Measurements from ENCODE around the gene ZCWPW1. TPM values are rescaled to one million over a fixed set of nuclear protein-coding genes. Genes with fewer than 3 reads are reported as not detected.

Gene ZCWPW1
- total and polyA plus RNA-seq, 2 of the 8 experiments (the other 6 are each of a cell fraction or from before 2014, with no cell fraction given), result 0.51 to 1.4 TPM

DNA sequence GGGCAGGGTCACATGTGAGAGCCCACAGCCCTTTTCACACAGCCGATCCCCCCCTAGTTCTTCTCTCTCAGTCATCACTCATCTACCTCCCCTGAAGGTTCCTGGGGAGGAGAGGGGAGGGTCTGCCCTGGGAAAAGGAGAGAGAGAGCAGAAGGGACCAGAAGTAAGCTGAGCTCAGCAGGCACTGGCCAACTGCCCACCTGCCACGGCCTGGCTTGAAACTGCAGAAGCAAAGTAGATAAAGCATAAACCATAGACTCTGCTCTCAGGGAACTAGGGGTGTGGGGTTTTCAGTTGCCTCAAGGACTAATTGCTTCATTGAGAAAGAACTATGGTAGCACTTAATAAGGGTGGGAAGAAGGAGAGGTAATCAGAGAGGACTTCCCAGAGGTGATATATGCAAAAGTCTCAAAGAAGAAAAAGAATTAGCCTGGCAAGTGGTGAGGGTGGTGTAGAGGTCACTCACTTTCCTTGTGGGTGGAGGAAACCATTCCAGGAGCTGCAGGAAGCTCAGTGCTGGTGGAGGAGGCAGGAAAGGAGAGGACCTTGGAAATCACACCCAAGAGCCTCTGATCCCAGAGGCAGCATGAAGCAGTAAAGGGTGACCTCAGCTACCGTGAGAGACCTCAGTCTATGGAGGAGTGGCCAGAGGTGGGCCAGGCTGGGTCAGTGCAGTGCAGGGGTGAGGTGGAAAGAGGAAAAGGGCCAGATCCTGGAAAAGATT, 38.1 kb downstream of the ZCWPW1 start:
- no peaks in the 10 kb centered on the region for H4K20me1 ChIP-seq (replicated peaks in 1 of 2; ENCODE audit: control insufficient read depth in 1 of 2, insufficient read depth in 2 of 2, low read length in 2 of 2)
- H3K36me3 ChIP-seq (ENCODE audit: control insufficient read depth in 2 of 4, insufficient read depth in 4 of 4, low read length in 3 of 4), result no peaks in the 10 kb centered on the region
- 77% methylated on average over 3 of the region's 3 CpGs; no CpG with 5 or more reads in 1 of the 2 experiments for WGBS, 2 experiments (ENCODE audit: extremely low coverage in 1 of 2, insufficient coverage in 1 of 2, insufficient read length in 1 of 2, insufficient replicate concordance in 2 of 2, low coverage in 1 of 2, low lambda C conversion rate in 2 of 2, missing lambda C conversion rate in 1 of 2)
- H3K9ac ChIP-seq (replicated peaks in 1 of 4; ENCODE audit: extremely low read depth in 1 of 4, low read depth in 3 of 4, low read length in 3 of 4), result no peak overlapping the region; a peak in 1 of 7 replicates
- no peak overlapping the region for H3K23ac ChIP-seq (ENCODE audit: insufficient read length)
- H2BK15ac ChIP-seq (ENCODE audit: low read length), result no peak overlapping the region
- H3K27me3 ChIP-seq (replicated peaks in 1 of 4; ENCODE audit: control insufficient read depth in 3 of 4, extremely low read depth in 1 of 4, insufficient read depth in 3 of 4, low read length in 3 of 4), result no peaks in the 10 kb centered on the region
- no peak for FAIRE-seq
- CTCF ChIA-PET (ENCODE audit: partially characterized antibody), result interaction anchor here (1.6 to 4.1 kb wide), 5 partner anchors 10 to 45 kb away, joined by 5 to 25 read pairs (median 8); no protein-coding TSS in a partner anchor
- H3K27ac ChIP-seq (ENCODE audit: low read depth, low read length), result no peak overlapping the region
- H2BK120ac ChIP-seq (replicated peaks; ENCODE audit: low read depth, low read length), result no peak overlapping the region
- no peak overlapping the region for H2BK20ac ChIP-seq (ENCODE audit: low read length)
- H3K23me2 ChIP-seq (ENCODE audit: low read depth, low read length), result no peaks in the 10 kb centered on the region
- H4K8ac ChIP-seq (ENCODE audit: extremely low read depth, insufficient read depth, low read length), result peak overlapping the region; percentile 57; the same call in 1 of the 2 replicates
- no peak overlapping the region; the same call in 1 of the 2 replicates for H2BK12ac ChIP-seq (ENCODE audit: low read depth, low read length)
- H4K5ac ChIP-seq (ENCODE audit: insufficient read length, low read depth, low read length), result no peak overlapping the region
- no peaks in the 10 kb centered on the region for H3K79me1 ChIP-seq (ENCODE audit: low read depth, low read length)
- H3K4ac ChIP-seq (replicated peaks; ENCODE audit: insufficient read length, low read depth, low read length), result no peak overlapping the region
- no peak overlapping the region for H3K56ac ChIP-seq (replicated peaks; ENCODE audit: insufficient read length, low read depth, low read length)
- no peaks in the 10 kb centered on the region for H3K79me2 ChIP-seq (ENCODE audit: control insufficient read depth in 1 of 2, insufficient read depth in 2 of 2, low read length in 2 of 2)
- H3K9me3 ChIP-seq (ENCODE audit: insufficient read depth in 2 of 2, low read depth in 1 of 2, low read length in 1 of 2), result no peaks in the 10 kb centered on the region
- H3K4me1 ChIP-seq (replicated peaks in 1 of 4; ENCODE audit: control insufficient read depth in 3 of 4, insufficient read depth in 4 of 4, low read length in 3 of 4), result peaks cover 0 to 2% (median 0%) of the 10 kb centered on the region in 4 experiments; a peak in 2 of 7 replicates
- H4K91ac ChIP-seq (replicated peaks; ENCODE audit: insufficient read length, low read length), result no peak overlapping the region
- no peak overlapping the region for H2AFZ ChIP-seq (ENCODE audit: low read length)
- no peak overlapping the region for H3K14ac ChIP-seq (ENCODE audit: insufficient read length)
- H2BK5ac ChIP-seq (ENCODE audit: low read depth, low read length), result no peak overlapping the region
- POLR2A ChIA-PET (ENCODE audit: partially characterized antibody), result interaction anchor here (1.4 to 1.6 kb wide), 4 partner anchors 20 to 38 kb away, joined by 3 to 5 read pairs (median 4); partner anchors contain the start of gene ZCWPW1
- no peak overlapping the region for H3K4me2 ChIP-seq (ENCODE audit: insufficient read depth in 1 of 2, low read depth in 2 of 2, low read length in 2 of 2)
- no peak for DNase-seq (ENCODE audit: low read depth in 1 of 2, low spot score in 2 of 2)
- H3K4me3 ChIP-seq (ENCODE audit: extremely low read depth in 1 of 4, insufficient read depth in 2 of 4, low read depth in 3 of 4, low read length in 4 of 4), result no peak overlapping the region
- H3K18ac ChIP-seq (ENCODE audit: extremely low read depth, low read length), result no peak overlapping the region
- no peak overlapping the region for H2AK5ac ChIP-seq (ENCODE audit: low read depth, low read length)
- no peak for TF ChIP-seq TBP (IDR thresholded peaks at IDR 0.05; ENCODE audit: low read depth, low read length)
- TF ChIP-seq POLR2AphosphoS5 (IDR thresholded peaks at IDR 0.05; ENCODE audit: low read depth, low read length), result no peak
- no peak for TF ChIP-seq RAD21 (IDR thresholded peaks at IDR 0.05 in 1 of 2, conservative IDR thresholded peaks at IDR 0.05 in 1 of 2; ENCODE audit: low read depth in 2 of 2, low read length in 2 of 2)
- no peak for TF ChIP-seq CHD2 (IDR thresholded peaks at IDR 0.05; ENCODE audit: low read length)
- TF ChIP-seq SIX5 (IDR thresholded peaks at IDR 0.05; ENCODE audit: low read depth, low read length), result no peak
- TF ChIP-seq RNF2 (IDR thresholded peaks at IDR 0.05; ENCODE audit: borderline replicate concordance, low read depth, low read length, missing control alignments, poor library complexity, severe bottlenecking), result no peak
- no peak for TF ChIP-seq SIN3A (conservative IDR thresholded peaks at IDR 0.05 in 1 of 2, IDR thresholded peaks at IDR 0.05 in 1 of 2; ENCODE audit: low read depth in 1 of 2, low read length in 2 of 2)
- TF ChIP-seq, protein P1, sequence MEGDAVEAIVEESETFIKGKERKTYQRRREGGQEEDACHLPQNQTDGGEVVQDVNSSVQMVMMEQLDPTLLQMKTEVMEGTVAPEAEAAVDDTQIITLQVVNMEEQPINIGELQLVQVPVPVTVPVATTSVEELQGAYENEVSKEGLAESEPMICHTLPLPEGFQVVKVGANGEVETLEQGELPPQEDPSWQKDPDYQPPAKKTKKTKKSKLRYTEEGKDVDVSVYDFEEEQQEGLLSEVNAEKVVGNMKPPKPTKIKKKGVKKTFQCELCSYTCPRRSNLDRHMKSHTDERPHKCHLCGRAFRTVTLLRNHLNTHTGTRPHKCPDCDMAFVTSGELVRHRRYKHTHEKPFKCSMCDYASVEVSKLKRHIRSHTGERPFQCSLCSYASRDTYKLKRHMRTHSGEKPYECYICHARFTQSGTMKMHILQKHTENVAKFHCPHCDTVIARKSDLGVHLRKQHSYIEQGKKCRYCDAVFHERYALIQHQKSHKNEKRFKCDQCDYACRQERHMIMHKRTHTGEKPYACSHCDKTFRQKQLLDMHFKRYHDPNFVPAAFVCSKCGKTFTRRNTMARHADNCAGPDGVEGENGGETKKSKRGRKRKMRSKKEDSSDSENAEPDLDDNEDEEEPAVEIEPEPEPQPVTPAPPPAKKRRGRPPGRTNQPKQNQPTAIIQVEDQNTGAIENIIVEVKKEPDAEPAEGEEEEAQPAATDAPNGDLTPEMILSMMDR (IDR thresholded peaks at IDR 0.05; ENCODE audit: control extremely low read depth in 1 of 3, insufficient read depth in 1 of 3, low read depth in 1 of 3, low read length in 3 of 3), result no peak
- TF ChIP-seq ZNF274 (IDR thresholded peaks at IDR 0.05; ENCODE audit: borderline replicate concordance, extremely low read depth, low read length), result no peak
